ENCODE data around the gene CPM.

CPM gene

GRCh38 chr12:68878283-68878682 is 54.7 kb downstream of the CPM start:
- no peak for DNase-seq (ENCODE audit: low spot score)

DNA sequence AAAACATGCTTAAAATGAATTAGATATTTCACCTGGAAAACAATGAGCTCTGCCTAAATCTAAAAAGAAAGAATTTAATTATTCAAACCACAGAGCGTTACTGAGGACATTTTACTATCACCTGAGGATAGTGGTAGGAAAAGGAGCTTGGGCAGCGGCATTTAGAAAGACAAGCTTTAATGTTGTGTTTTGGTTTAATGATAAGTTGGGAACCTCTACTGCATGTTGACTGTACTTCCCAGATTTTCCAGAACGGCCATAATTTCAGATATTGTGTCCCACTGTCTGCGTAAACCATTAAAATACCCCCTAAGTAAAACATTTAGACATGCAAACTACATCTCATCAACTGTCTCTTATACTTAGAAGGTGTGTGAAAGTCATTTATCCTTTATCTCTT is 55.4 kb downstream of the CPM start:
- DNase-seq (ENCODE audit: low spot score), result no peak

- DNase-seq (ENCODE audit: low spot score), result no peak
These were observed 56.5 kb downstream of the CPM start for GRCh38 chr12:68876461-68876860.

DNA sequence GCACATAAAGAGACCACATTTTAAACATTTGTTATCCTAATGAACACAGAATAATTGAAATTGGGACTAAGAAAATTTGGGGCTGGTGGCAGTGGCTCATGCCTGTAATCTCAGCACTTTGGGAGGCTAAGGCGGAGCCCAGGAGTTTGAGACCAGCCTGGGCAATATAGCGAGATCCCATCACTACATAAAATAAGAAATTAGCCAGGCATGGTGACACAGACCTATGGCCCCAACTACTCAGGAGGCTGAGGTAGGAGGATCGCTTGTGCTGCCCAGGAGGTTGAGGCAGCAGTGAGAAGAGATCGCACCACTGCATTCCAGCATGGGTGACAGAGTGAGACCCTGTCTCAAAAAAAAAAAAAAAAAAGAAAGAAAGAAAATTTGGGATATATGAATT is 59.7 kb downstream of the CPM start:
- no peak for DNase-seq (ENCODE audit: low spot score)

DNA sequence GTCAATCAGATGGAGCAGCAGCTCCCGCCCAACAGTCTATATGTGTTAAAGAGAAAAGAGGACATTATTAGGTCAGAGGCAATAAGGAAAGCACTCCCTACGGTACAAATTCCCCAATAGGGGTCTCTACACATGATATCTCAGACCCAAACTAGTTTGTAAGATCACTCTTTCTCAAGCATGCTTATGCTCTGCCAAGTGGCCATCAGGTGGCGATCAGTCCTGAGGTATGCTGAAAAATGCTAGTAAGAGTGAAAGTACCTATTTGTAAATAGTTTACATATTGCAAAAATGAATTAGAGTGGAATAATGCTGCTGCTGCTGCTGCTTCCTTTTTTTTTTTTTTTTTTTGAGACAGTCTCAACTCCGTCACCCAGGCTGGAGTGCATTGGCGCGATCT is 61.0 kb downstream of the CPM start:
- DNase-seq (ENCODE audit: low spot score), result no peak

GRCh38 chr12:68871396-68871795 is 61.6 kb downstream of the CPM start:
- no peak for DNase-seq (ENCODE audit: low spot score)

DNA sequence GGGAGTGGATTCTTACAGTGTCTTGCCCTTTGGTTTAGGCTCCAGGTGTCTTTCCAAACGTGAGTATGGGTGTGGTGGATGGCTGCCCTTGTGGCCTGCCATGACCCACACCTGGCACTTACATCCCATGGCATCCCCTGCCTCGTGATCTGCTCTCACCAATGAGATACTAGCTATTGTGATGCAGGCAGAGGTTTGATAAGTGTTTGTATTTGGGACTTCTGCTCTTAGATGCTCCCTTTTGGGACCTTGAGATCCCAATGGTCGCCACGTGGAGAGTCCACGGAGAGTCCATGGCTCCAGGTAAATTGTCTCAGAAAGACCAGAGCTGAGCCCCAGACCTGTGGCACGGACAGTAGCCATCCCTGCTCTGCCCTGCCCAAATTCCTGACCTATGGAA is 62.5 kb downstream of the CPM start:
- DNase-seq (ENCODE audit: low spot score), result no peak

DNA sequence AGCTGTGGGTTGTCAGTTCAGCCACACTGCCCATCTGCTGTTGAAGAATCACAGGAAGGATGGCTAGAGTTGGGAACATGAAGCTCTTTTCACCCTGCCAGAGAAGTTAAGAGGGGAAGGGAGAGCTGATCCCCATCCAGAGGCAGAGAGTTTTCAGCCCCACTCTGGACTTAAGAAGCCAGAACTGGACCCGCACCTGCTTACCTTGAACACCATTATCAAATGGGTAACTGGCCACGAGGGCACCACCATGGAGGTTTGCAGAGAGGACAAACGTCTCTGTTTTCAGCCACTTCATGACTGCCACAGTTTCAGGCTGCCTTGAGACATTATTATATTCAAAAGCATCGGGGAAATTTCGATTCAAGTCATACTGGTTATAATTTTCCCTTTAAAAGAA is 63.0 kb downstream of the CPM start:
- no peak for DNase-seq (ENCODE audit: low spot score)

DNA sequence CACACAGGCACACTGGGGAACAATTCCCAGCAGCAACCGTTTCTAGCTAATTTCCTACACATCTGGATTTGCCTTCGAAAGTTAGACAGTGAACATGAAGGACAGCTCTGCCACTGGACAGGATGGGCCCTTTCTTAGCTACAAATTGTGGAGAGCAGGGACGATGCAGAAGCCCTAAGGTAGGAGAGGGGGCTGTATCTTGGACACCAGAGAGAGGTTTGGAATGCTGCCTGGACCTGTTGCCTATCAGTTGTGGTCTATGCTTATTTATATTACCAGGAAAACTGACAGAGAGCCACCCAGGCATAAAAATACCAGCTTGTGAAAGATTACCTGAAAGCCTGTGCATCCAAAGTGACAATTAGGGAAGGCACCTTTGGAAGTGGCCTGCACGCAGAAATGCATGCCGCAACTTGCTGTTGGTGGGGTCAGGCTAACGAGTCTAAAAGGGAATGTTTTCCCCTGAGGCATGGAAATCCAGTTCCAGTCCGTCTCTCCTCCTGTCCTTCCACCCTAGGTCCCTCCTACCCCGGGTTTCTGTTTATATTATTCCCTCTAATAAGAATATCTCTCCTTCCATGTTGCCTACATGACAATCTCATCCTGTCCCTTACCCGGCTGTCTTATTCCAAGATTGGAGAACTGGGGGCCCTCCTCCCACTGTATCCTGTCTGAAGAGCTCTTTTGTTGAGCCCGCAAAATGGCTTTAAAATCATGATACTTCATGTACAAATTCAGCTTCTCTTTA is 64.8 kb downstream of the CPM start:
- no peak for DNase-seq (ENCODE audit: low spot score)

- DNase-seq (ENCODE audit: low spot score), result no peak
These were observed 65.4 kb downstream of the CPM start for GRCh38 chr12:68867606-68868005.

GRCh38 chr12:68866950-68867349 is 66.0 kb downstream of the CPM start:
- DNase-seq (ENCODE audit: low spot score), result peak; percentile 43

DNA sequence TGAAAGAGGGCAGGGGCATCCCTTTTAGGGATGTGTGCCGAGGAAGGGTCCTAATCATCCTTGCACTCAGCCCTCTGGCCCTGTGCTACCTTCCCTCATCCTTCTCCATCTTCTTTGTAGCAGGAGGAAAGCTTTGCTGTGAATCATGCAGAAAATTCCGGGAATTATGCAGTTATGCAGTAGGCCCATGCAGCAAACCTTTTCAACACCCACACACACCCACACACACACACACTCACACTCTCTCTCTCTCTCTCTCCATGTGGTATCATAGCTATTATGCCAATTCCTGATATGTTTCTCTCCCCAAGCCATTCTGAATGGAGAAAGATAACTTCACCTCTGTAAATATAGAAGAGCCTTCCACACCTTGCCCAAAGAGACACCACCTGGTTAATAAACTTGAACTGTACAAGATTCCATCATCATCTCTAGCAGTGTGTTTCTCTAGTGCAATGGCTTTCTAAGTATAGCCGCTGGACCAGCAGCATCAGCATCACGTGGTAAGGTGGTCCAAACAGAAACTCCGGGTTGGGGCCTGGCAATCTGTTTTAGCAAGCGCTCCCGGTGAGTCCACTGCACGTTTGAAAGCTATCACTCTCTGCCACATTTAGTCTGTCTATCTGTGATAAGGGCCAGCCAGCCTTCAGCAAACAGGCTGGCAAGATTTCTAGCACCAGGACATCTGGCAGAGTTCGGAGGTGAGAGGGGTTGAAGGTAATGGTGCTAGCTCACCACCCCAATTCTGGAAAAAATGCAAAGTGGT is 67.4 kb downstream of the CPM start:
- DNase-seq (ENCODE audit: low spot score), result peak; percentile 86

- DNase-seq (ENCODE audit: low spot score), result no peak
These were observed 68.4 kb downstream of the CPM start for GRCh38 chr12:68864604-68865003.

DNA sequence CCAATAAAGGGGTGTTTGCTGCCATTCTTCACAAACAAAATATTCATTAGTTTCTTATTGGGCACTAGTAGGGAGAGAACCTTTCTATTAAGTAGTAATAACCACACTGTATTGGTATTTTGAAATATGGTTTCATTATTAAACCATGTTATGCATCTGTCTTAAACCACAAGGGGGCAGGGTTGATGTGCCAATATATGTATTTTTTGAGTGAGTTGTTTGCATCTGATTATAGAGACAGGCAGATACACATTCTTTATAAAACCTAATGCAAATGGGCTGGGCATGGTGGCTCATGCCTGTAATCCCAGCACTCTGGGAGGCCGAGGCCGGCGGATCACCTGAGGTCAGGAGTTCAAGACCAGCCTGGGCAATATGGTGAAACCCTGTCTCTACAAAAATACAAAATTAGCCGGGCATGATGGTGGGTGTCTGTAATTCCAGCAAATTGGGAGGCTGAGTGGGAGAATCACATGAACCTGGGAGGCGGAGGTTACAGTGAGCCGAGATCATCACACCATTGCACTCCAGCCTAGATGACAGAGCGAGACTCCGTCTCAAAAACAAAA is 69.0 kb downstream of the CPM start:
- peak; percentile 71 for DNase-seq (ENCODE audit: low spot score)

- DNase-seq (ENCODE audit: low spot score), result no peak
These were observed 69.7 kb downstream of the CPM start for GRCh38 chr12:68863109-68863770.

GRCh38 chr12:68861890-68862289 is 71.1 kb downstream of the CPM start:
- DNase-seq (ENCODE audit: low spot score), result no peak

DNA sequence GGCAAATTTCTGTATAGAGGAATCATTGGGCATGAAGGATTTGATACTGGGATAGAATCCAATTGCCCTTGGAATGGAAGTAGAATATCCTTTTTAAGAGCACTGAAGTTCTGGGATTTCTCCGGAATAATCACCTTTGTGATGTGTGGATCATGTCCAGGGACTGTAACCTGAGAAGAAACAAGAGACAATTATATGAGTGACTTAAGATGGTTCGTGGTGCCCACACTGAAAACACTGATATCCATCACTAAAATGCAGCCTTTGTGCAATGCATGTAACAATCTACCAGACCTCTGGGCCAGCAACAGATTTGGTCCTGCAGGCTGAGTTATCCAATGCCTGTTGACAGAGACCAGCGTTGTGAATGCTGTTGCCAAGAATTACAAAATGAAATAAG is 76.5 kb downstream of the CPM start:
- no peak for DNase-seq (ENCODE audit: low spot score)

DNA sequence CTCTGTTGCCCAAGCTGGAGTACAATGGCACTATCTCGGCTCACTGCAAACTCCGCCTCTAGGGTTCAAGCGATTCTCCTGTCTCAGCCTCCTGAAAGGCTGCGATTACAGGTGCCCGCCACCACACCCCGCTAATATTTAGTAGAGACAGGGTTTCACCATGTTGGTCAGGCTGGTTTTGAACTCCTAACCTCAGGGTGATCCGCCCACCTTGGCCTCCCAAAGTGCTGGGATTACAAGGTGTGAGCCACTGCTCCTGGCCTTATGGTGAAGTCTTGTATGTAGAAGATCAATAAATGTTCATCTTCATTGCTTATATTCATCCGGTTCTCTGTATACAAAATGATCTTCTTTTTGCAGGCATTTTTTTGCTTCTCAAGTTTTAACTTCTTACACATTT is 77.2 kb downstream of the CPM start:
- no peak for DNase-seq (ENCODE audit: low spot score)

DNA sequence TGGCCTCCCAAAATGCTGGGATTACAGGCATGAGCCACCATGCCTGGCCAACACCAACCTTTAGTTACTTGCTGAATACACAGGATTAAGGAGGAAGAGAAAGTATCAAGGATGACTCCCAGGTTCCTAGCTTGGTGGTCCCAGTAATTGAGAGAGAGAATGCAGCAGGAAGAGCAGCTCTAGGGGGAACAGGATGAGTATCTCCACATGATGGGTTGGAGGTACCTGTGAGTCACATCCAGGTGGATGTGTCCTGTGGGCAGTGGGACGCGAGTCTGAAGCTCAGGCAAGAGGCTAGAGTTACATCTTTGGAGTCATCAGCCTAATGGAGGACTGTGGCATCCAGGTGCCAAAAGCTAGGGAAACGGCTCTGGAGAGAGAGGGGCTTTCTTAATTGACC is 77.9 kb downstream of the CPM start:
- no peak for DNase-seq (ENCODE audit: low spot score)

DNA sequence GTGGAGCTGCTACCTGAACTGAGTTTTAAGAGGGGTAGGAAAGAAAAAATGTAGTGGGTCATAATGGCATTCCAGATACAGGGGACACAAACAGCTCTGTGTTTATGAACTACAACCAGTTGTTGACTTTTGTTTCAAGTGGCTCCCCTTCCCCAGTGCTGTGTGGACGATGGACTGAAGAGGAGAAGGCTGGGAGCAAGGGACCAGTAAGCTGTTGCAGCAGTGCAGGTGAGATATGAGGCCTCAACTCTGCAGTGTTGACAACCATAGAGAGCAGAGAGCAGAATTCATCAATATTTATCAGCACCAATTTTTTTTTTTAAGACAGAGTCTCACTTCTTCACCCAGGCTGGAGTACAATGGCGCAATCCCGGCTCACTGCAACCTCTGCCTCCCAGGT is 78.4 kb downstream of the CPM start:
- no peak for DNase-seq (ENCODE audit: low spot score)

- no peak for DNase-seq (ENCODE audit: low spot score)
These were observed 78.9 kb downstream of the CPM start for GRCh38 chr12:68854078-68854468.

GRCh38 chr12:68853396-68854077 is 79.4 kb downstream of the CPM start:
- no peak for DNase-seq (ENCODE audit: low spot score)
